ENCODE measurements around the gene TICAM2. TPM values are rescaled to one million over a fixed set of nuclear protein-coding genes. Genes with fewer than 3 reads are reported as not detected.

The TICAM2 gene
- total and polyA plus RNA-seq, 7 experiments from 2014 or later, result 0.14 to 3.7 (median 1.8) TPM

GRCh38 chr5:115627295-115627865 is 25.1 kb upstream of the TICAM2 start:
- Histone ChIP-seq H3K27me3 (ENCODE audit: control insufficient read depth in 2 of 2, insufficient read depth in 2 of 2, low read length in 2 of 2) (no peaks in the 10 kb centered on the region), H3K4me3 (ENCODE audit: low read length) (no peak overlapping the region), H3K9me3 (ENCODE audit: control insufficient read depth in 2 of 3, low read length in 3 of 3) (no peaks in the 10 kb centered on the region), H3K36me3 (ENCODE audit: control insufficient read depth in 2 of 3, insufficient read depth in 3 of 3, low read length in 3 of 3) (no peaks in the 10 kb centered on the region), H3K4me1 (ENCODE audit: control insufficient read depth in 2 of 2, insufficient read depth in 2 of 2, low read length in 2 of 2) (peaks cover 20 to 35% of the 10 kb centered on the region in 2 donors), H3K27ac (ENCODE audit: low read depth, low read length) (peak overlapping the region; percentile 83)
- CTCF ChIA-PET, result no interaction called here
- Mint-ChIP-seq H3K9me3 (no peaks in the 10 kb centered on the region), H3K36me3 (peaks cover 0 to 2% (median 0%) of the 10 kb centered on the region in 5 donors), H3K27ac (peak overlapping the region in 7 of 9 donors; percentile 33 to 71 (median 60)), H3K4me1 (peaks cover 4 to 25% (median 19%) of the 10 kb centered on the region in 7 donors), H3K27me3 (peaks cover 0 to 16% (median 0%) of the 10 kb centered on the region in 5 donors), H3K4me3 (peak overlapping the region in 6 of 10 donors; percentile 22 to 37 (median 28))
- POLR2A ChIA-PET, result interaction anchor here (0.6 to 1.3 kb wide), 4 partner anchors 82 to 457 kb away, joined by 3 to 8 read pairs (median 4); partner anchors contain the start of genes AP3S1, ATG12, COMMD10 and FEM1C
- DNase-seq (no peak), ATAC-seq (no peak)
- intact Hi-C loops (cut with micrococcal nuclease), result loop anchor here in 1 of 2 donors (5.0 kb wide), 1 partner anchor 455 kb away; no protein-coding TSS in a partner anchor

- H3K9me3 Mint-ChIP-seq, result no peaks in the 10 kb centered on the region
- ATAC-seq, result peak; percentile 8
- no peak overlapping the region for H3K4me3 Mint-ChIP-seq
- peaks cover 10 to 32% (median 21%) of the 10 kb centered on the region in 7 donors for H3K4me1 Mint-ChIP-seq
- Histone ChIP-seq H3K4me3 (ENCODE audit: low read length) (peak overlapping the region; percentile 93), H3K36me3 (ENCODE audit: control insufficient read depth in 2 of 3, insufficient read depth in 3 of 3, low read length in 3 of 3) (peaks cover 0 to 2% (median 0%) of the 10 kb centered on the region in 3 experiments), H3K9me3 (ENCODE audit: control insufficient read depth in 2 of 3, low read length in 3 of 3) (no peaks in the 10 kb centered on the region), H3K27me3 (ENCODE audit: control insufficient read depth in 2 of 2, insufficient read depth in 2 of 2, low read length in 2 of 2) (no peaks in the 10 kb centered on the region), H3K4me1 (ENCODE audit: control insufficient read depth in 2 of 2, insufficient read depth in 2 of 2, low read length in 2 of 2) (peaks cover 20 to 35% of the 10 kb centered on the region in 2 donors), H3K27ac (ENCODE audit: low read depth, low read length) (peak overlapping the region; percentile 83)
- ChIA-PET POLR2A (interaction anchor here (0.7 to 4.0 kb wide), 6 partner anchors 11 to 459 kb away, joined by 3 to 16 read pairs (median 6); partner anchors contain the start of genes AP3S1, ATG12, COMMD10 and PGGT1B), CTCF (no interaction called here)
- no peak for DNase-seq
- H3K27me3 Mint-ChIP-seq, result peaks cover 0 to 8% (median 0%) of the 10 kb centered on the region in 5 donors
- H3K27ac Mint-ChIP-seq, result peak overlapping the region in 5 of 9 donors; percentile 93 to 98 (median 98)
- intact Hi-C loops (cut with micrococcal nuclease), result loop anchor here (1.0 to 5.0 kb wide), 9 partner anchors 8 to 459 kb away; partner anchors contain the start of genes AP3S1 (in 2 of the 2), ATG12 (in 2 of the 2), CCDC112 (in 2 of the 2) and COMMD10 (in 2 of the 2)
- peaks cover 0 to 6% (median 0%) of the 10 kb centered on the region in 5 donors for H3K36me3 Mint-ChIP-seq
Measured at GRCh38 chr5:115626445-115626823, 24.2 kb upstream of the TICAM2 start.

DNA sequence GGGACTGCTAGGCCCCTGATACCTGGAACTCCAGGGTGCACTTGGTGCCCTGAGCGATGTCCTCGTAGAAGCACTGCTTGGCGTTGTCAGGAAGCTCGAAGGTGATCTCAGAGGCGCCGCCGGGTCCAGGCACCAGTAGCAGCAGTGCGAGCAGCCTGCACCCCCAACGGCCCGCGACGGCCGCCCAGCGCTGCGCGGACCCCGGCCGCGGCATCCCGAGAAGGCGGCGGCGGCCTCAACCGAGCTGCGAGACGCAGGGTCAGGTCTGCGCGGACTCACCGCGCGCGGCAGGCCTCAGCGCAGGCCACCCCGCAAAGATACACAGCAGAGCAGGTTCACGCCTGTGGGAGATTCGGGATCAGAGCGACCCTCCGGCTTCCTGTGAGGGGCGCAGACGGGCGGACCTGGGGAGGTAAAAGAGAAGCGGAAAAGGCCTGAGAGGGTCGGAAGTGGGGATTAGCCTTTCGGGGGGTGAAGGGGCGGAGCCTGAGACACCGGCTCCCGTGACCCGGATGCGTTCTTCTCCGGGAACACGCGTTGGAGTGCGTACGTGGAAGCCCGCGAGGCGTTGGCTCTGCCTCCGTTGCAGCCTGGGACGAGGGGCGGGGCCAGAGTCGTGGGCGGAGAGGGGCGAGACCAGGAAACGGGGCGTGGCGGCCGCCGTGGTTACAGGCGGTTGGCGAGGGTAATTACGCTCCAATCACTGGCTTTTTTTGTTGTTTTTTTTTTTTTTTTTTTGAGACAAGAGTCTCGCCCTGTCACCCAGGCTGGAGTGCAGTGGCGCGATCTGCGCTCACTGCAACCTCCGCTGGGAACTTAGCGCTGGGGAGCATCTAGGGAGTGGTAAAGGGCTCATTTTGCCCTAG is 23.5 kb upstream of the TICAM2 start, which contains the start of gene TMED7:
Gene TMED7, minus strand, starts transcription at position 458 of the 866 bp plus-strand sequence. Its CDS starts 244 bp downstream, at position 214.
- ChIA-PET POLR2A (interaction anchor here (0.6 to 4.0 kb wide), 10 partner anchors 11 to 459 kb away, joined by 3 to 24 read pairs (median 6); partner anchors contain the start of genes AP3S1, ATG12, CCDC112 and COMMD10), CTCF (no interaction called here)
- Histone ChIP-seq H3K36me3 (ENCODE audit: control insufficient read depth in 2 of 3, insufficient read depth in 3 of 3, low read length in 3 of 3) (peaks cover 0 to 6% (median under 1%) of the 10 kb centered on the region in 3 experiments), H3K4me3 (ENCODE audit: low read length) (peak within 1 kb of the TSS; percentile 93), H3K27ac (ENCODE audit: low read depth, low read length) (peak within 1 kb of the TSS; percentile 96), H3K27me3 (ENCODE audit: control insufficient read depth in 2 of 2, insufficient read depth in 2 of 2, low read length in 2 of 2) (no peaks in the 10 kb centered on the region), H3K9me3 (ENCODE audit: control insufficient read depth in 2 of 3, low read length in 3 of 3) (no peaks in the 10 kb centered on the region), H3K4me1 (ENCODE audit: control insufficient read depth in 2 of 2, insufficient read depth in 2 of 2, low read length in 2 of 2) (peaks cover 20 to 35% of the 10 kb centered on the region in 2 donors)
- peaks cover 0 to 6% (median 0%) of the 10 kb centered on the region in 5 donors for H3K27me3 Mint-ChIP-seq
- peak; percentile 98 to 100 (median 99) for DNase-seq
- no peaks in the 10 kb centered on the region for H3K9me3 Mint-ChIP-seq
- intact Hi-C loops (cut with micrococcal nuclease), result loop anchor here (1.0 to 5.0 kb wide), 10 partner anchors 8 to 459 kb away; partner anchors contain the start of genes AP3S1 (in 2 of the 2), ATG12 (in 2 of the 2), CCDC112 (in 2 of the 2) and COMMD10 (in 2 of the 2)
- peaks cover 0 to 6% (median 0%) of the 10 kb centered on the region in 5 donors for H3K36me3 Mint-ChIP-seq
- ATAC-seq, result peak; percentile 97
- H3K4me1 Mint-ChIP-seq, result peaks cover 11 to 37% (median 27%) of the 10 kb centered on the region in 7 donors
- H3K27ac Mint-ChIP-seq, result peak within 1 kb of the TSS in 5 of 9 donors; percentile 93 to 98 (median 98)
- no peak within 1 kb of the TSS for H3K4me3 Mint-ChIP-seq

DNA sequence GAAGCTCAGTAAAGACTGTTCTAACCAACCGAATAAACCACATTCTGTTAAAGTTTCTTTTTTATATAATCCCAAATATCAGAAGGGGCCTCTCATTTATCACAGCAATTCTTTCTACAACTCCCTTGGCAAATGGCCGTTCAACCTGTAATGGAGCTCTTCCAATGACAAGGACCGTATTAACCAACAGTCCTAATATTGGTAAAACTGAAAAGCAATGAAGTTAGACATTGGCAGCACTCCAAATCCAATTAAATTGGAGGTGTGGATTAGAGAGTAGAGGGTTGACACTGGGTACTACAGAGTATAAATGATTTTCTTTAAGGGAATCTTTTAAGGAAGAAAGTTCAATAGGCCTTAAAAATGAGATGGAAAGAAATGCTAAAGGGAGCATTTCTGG is 22.7 kb upstream of the TICAM2 start:
- POLR2A ChIA-PET, result interaction anchor here (0.6 to 4.0 kb wide), 10 partner anchors 10 to 461 kb away, joined by 3 to 24 read pairs (median 6); partner anchors contain the start of genes AP3S1, ATG12, CCDC112 and FEM1C

DNA sequence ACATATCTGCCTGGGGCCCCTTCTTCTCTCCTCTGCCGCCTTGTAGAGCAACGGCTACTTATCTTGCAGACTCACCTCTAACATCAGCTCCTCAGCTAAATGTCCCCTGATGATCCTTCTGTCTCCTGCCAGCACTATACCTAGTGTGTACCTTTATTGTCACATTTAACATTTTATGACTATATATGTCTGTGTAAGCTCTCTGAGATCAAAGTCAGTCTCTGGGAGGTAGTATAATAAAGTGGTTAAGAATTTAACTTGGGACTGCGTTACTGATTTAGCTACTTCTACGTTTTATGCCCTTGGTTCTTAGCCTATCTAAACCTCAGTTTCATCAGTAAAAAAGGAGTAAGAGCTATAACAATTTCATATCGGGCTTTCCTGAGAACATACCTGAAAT is 21.4 kb upstream of the TICAM2 start:
- Histone ChIP-seq H3K4me1 (ENCODE audit: control insufficient read depth in 2 of 2, insufficient read depth in 2 of 2, low read length in 2 of 2) (peaks cover 20 to 35% of the 10 kb centered on the region in 2 donors), H3K4me3 (ENCODE audit: low read length) (no peak overlapping the region), H3K27me3 (ENCODE audit: control insufficient read depth in 2 of 2, insufficient read depth in 2 of 2, low read length in 2 of 2) (no peaks in the 10 kb centered on the region), H3K27ac (ENCODE audit: low read depth, low read length) (peak overlapping the region; percentile 96), H3K9me3 (ENCODE audit: control insufficient read depth in 2 of 3, low read length in 3 of 3) (no peaks in the 10 kb centered on the region), H3K36me3 (ENCODE audit: control insufficient read depth in 2 of 3, insufficient read depth in 3 of 3, low read length in 3 of 3) (peaks cover 7 to 26% (median 13%) of the 10 kb centered on the region in 3 experiments)
- H3K4me1 Mint-ChIP-seq, result peaks cover 11 to 40% (median 31%) of the 10 kb centered on the region in 7 donors
- no peak overlapping the region for H3K27ac Mint-ChIP-seq
- H3K9me3 Mint-ChIP-seq, result no peaks in the 10 kb centered on the region
- POLR2A ChIA-PET, result interaction anchor here (1.2 to 4.0 kb wide), 5 partner anchors 22 to 462 kb away, joined by 5 to 24 read pairs (median 6); partner anchors contain the start of genes AP3S1, ATG12, FEM1C and PGGT1B
- H3K4me3 Mint-ChIP-seq, result no peak overlapping the region
- intact Hi-C loops (cut with micrococcal nuclease), result loop anchor here (1.0 to 2.0 kb wide), 2 partner anchors 7 to 445 kb away; no protein-coding TSS in a partner anchor
- ATAC-seq, result no peak
- CTCF ChIA-PET, result interaction anchor here (0.7 to 1.7 kb wide), 2 partner anchors 9 to 15 kb away, joined by 3 to 6 read pairs; no protein-coding TSS in a partner anchor
- no peak for DNase-seq
- peaks cover 0 to 14% (median 4%) of the 10 kb centered on the region in 5 donors for H3K36me3 Mint-ChIP-seq
- H3K27me3 Mint-ChIP-seq, result no peaks in the 10 kb centered on the region

More for the DNA sequence above, 22.7 kb upstream of the TICAM2 start:
- peak overlapping the region; percentile 93 for H3K4me3 ChIP-seq (ENCODE audit: low read length)
- no peak overlapping the region for H3K4me3 Mint-ChIP-seq
- peak in 2 of 9 donors; percentile 4 to 10 for DNase-seq
- H3K27ac ChIP-seq (ENCODE audit: low read depth, low read length), result peak overlapping the region; percentile 96
- H3K36me3 Mint-ChIP-seq, result peaks cover 0 to 9% (median 0%) of the 10 kb centered on the region in 5 donors
- peaks cover 20 to 35% of the 10 kb centered on the region in 2 donors for H3K4me1 ChIP-seq (ENCODE audit: control insufficient read depth in 2 of 2, insufficient read depth in 2 of 2, low read length in 2 of 2)
- no peak for ATAC-seq
- no peaks in the 10 kb centered on the region for H3K9me3 Mint-ChIP-seq
- peak overlapping the region in 1 of 9 donors; percentile 71 for H3K27ac Mint-ChIP-seq
- CTCF ChIA-PET, result interaction anchor here (0.9 kb wide), 2 partner anchors 10 to 444 kb away, joined by 3 to 4 read pairs; no protein-coding TSS in a partner anchor
- H3K27me3 ChIP-seq (ENCODE audit: control insufficient read depth in 2 of 2, insufficient read depth in 2 of 2, low read length in 2 of 2), result no peaks in the 10 kb centered on the region
- H3K27me3 Mint-ChIP-seq, result peaks cover 0 to 6% (median 0%) of the 10 kb centered on the region in 5 donors
- intact Hi-C loops (cut with micrococcal nuclease), result loop anchor here (1.0 to 5.0 kb wide), 4 partner anchors 9 to 453 kb away; partner anchors contain the start of gene TICAM2 (in 1 of the 2)
- H3K4me1 Mint-ChIP-seq, result peaks cover 11 to 37% (median 29%) of the 10 kb centered on the region in 7 donors
- H3K9me3 ChIP-seq (ENCODE audit: control insufficient read depth in 2 of 3, low read length in 3 of 3), result no peaks in the 10 kb centered on the region
- peaks cover 3 to 13% (median 7%) of the 10 kb centered on the region in 3 experiments for H3K36me3 ChIP-seq (ENCODE audit: control insufficient read depth in 2 of 3, insufficient read depth in 3 of 3, low read length in 3 of 3)
